Gastrocnemius medialis (tissue), 4 donors: ENCODE measurements around the gene KRT4.

Source experiments
- POLR2A ChIP-seq, 2 donors: fragments of 450-650 bp; IDR thresholded peaks; one replicate each; pipeline ENCODE4 v1.6.1; 2017; ENCODE audit warnings: antibody characterized with exemption in 2 of 2, mild to moderate bottlenecking in 2 of 2, moderate library complexity in 2 of 2
- TF ChIP-seq, protein P1 (sequence below), 5 experiments: fragments of 450-650 bp in 3 of 5; fragments of 200-600 bp in 2 of 5; sonication (generic) in 2 of 5; IDR thresholded peaks in 4 of 5; conservative IDR thresholded peaks in 1 of 5; 1 replicate in 4 of 5; 2 replicates in 1 of 5; pipeline ENCODE4 v1.5.1; 2016 to 2019; ENCODE audit warnings: antibody characterized with exemption in 5 of 5, mild to moderate bottlenecking in 3 of 5, moderate library complexity in 3 of 5

GRCh38 chr12:52796429-52796794 lies 17.5 kb downstream of the KRT4 start:
- TF ChIP-seq, protein P1, sequence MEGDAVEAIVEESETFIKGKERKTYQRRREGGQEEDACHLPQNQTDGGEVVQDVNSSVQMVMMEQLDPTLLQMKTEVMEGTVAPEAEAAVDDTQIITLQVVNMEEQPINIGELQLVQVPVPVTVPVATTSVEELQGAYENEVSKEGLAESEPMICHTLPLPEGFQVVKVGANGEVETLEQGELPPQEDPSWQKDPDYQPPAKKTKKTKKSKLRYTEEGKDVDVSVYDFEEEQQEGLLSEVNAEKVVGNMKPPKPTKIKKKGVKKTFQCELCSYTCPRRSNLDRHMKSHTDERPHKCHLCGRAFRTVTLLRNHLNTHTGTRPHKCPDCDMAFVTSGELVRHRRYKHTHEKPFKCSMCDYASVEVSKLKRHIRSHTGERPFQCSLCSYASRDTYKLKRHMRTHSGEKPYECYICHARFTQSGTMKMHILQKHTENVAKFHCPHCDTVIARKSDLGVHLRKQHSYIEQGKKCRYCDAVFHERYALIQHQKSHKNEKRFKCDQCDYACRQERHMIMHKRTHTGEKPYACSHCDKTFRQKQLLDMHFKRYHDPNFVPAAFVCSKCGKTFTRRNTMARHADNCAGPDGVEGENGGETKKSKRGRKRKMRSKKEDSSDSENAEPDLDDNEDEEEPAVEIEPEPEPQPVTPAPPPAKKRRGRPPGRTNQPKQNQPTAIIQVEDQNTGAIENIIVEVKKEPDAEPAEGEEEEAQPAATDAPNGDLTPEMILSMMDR (IDR thresholded peaks at IDR 0.05 in 4 of 5, conservative IDR thresholded peaks at IDR 0.05 in 1 of 5), result no peak
- TF ChIP-seq POLR2A (IDR thresholded peaks at IDR 0.05), result no peak
